GM20431 (cell line): ENCODE results near the gene PEPD.

ENCODE experiments used
- in situ Hi-C: fragments of 300-500 bp; cut with MseI, MboI; formaldehyde crosslinking; loops from one replicate; pipeline ENCODE4 v1.15.0; 2020; ENCODE audit warnings: low sequenced_read_pairs; ENCODE audit not compliant: unreplicated experiment

Gene PEPD

GRCh38 chr19:33547676-33548075 lies 26.1 kb upstream of the PEPD start:
- in situ Hi-C loops = no loop called here

- in situ Hi-C loops = no loop called here
These were observed 25.1 kb upstream of the PEPD start for GRCh38 chr19:33546656-33547055.

- in situ Hi-C loops = no loop called here
These were observed 23.8 kb upstream of the PEPD start for GRCh38 chr19:33545217-33545981.

- in situ Hi-C loops = no loop called here
These were observed 13.6 kb upstream of the PEPD start for GRCh38 chr19:33535226-33535625.

- in situ Hi-C loops = no loop called here
These were observed 11.4 kb upstream of the PEPD start for GRCh38 chr19:33532859-33533460.

- in situ Hi-C loops = no loop called here
These were observed 9.3 kb upstream of the PEPD start for GRCh38 chr19:33530842-33531241.

GRCh38 chr19:33530296-33530695 lies 8.7 kb upstream of the PEPD start:
- in situ Hi-C loops = no loop called here

GRCh38 chr19:33529094-33529676 lies 7.6 kb upstream of the PEPD start:
- in situ Hi-C loops = no loop called here

- in situ Hi-C loops = no loop called here
These were observed 6.8 kb upstream of the PEPD start for GRCh38 chr19:33528404-33528803.

GRCh38 chr19:33527125-33527524 lies 5.5 kb upstream of the PEPD start:
- in situ Hi-C loops = no loop called here

- in situ Hi-C loops = no loop called here
These were observed 2.6 kb upstream of the PEPD start for GRCh38 chr19:33524024-33524664.

GRCh38 chr19:33523167-33523566 lies 1.6 kb upstream of the PEPD start:
- in situ Hi-C loops = no loop called here

- in situ Hi-C loops = no loop called here
These were observed 726 bp upstream of the PEPD start for GRCh38 chr19:33522371-33522662.

GRCh38 chr19:33520844-33521479 lies 629 bp downstream of the PEPD start:
- in situ Hi-C loops = no loop called here

GRCh38 chr19:33520048-33520643 lies 1.4 kb downstream of the PEPD start:
- in situ Hi-C loops = no loop called here

- in situ Hi-C loops = no loop called here
These were observed 2.2 kb downstream of the PEPD start for GRCh38 chr19:33519416-33519815.

GRCh38 chr19:33518541-33518940 lies 3.0 kb downstream of the PEPD start:
- in situ Hi-C loops = no loop called here

- in situ Hi-C loops = no loop called here
These were observed 3.7 kb downstream of the PEPD start for GRCh38 chr19:33517922-33518321.

- in situ Hi-C loops = no loop called here
These were observed 5.7 kb downstream of the PEPD start for GRCh38 chr19:33515921-33516320.

- in situ Hi-C loops = no loop called here
These were observed 6.6 kb downstream of the PEPD start for GRCh38 chr19:33514885-33515551.
